Endothelial cell of umbilical vein (primary cell): ENCODE results near the gene CNMD. TPM values are rescaled to one million over a fixed set of nuclear protein-coding genes. Genes with fewer than 3 reads are reported as not detected.

Source experiments
- BruUV-seq: library from RNA; stranded (reverse); fragments of 400-500 nt; replicated peaks from 2 replicates; lab custom pipeline; 2021; lab: Mats Ljungman, UMichigan
- CTCF ChIA-PET: fragments of 300-600, 350-600 bp; sonication (Branson Sonifier 250); formaldehyde crosslinking; loops from one replicate; lab custom pipeline; 2021; ENCODE audit warnings: antibody characterized with exemption, inconsistent platforms; lab: Charles Lee
- POLR2A ChIA-PET: fragments of 300-600, 350-600 bp; sonication (Branson Sonifier 250); formaldehyde crosslinking; loops from one replicate; lab custom pipeline; 2021; ENCODE audit warnings: antibody characterized with exemption, inconsistent platforms; lab: Charles Lee
- DNase-seq: peaks from one replicate; pipeline ENCODE4 v3.0.0-alpha.2; 2011; ENCODE audit warnings: low read depth, low spot score
- FAIRE-seq: peaks from 2 replicates; lab custom pipeline; 2011; peaks lifted over from hg19 to GRCh38; lab: Jason Lieb, UNC
- H2AFZ ChIP-seq: 2 replicates; pipeline ENCODE4 v1.6.0; 2012; ENCODE audit warnings: low read depth, low read length, control low read depth, inconsistent platforms
- H3K27ac ChIP-seq: 2 replicates; pipeline ENCODE4 v1.5.1; 2011; ENCODE audit warnings: low read depth, mild to moderate bottlenecking, control low read depth, low read length, moderate library complexity; ENCODE audit not compliant: insufficient read depth
- H3K27me3 ChIP-seq, 2 experiments: 2 replicates each; pipeline versions ENCODE4 v1.6.0 to v1.6.1; 2011; ENCODE audit warnings: low read length in 2 of 2, mixed read lengths in 1 of 2; ENCODE audit not compliant: control insufficient read depth in 2 of 2, insufficient read depth in 2 of 2
- H3K36me3 ChIP-seq, 2 experiments: 2 replicates in 1 of 2; 3 replicates in 1 of 2; pipeline ENCODE4 v1.5.1; 2011; ENCODE audit warnings: low read length in 2 of 2, mild to moderate bottlenecking in 1 of 2, moderate library complexity in 1 of 2; ENCODE audit not compliant: control insufficient read depth in 2 of 2, insufficient read depth in 2 of 2; ENCODE audit errors: extremely low read depth in 1 of 2
- H3K4me1 ChIP-seq: 3 replicates; pipeline ENCODE4 v1.5.1; 2011; ENCODE audit warnings: mild to moderate bottlenecking, low read length; ENCODE audit not compliant: control insufficient read depth, insufficient read depth; ENCODE audit errors: extremely low read depth
- H3K4me2 ChIP-seq: 2 replicates; pipeline ENCODE4 v1.6.1; 2011; ENCODE audit warnings: low read length, control low read depth, mixed read lengths; ENCODE audit not compliant: insufficient read depth
- H3K4me3 ChIP-seq, 3 experiments: fragments of 200-600 bp in 1 of 3; sonication (generic), shearing (Covaris generic) in 1 of 3; replicated peaks in 1 of 3; 2 replicates each; pipeline ENCODE4 v1.5.1; 2011 to 2016; ENCODE audit warnings: control low read depth in 3 of 3, low read length in 3 of 3, mild to moderate bottlenecking in 2 of 3, inconsistent platforms in 1 of 3, low read depth in 1 of 3, moderate library complexity in 1 of 3; ENCODE audit not compliant: insufficient read depth in 1 of 3
- H3K79me2 ChIP-seq: 2 replicates; pipeline ENCODE4 v1.6.0; 2012; ENCODE audit warnings: low read length, inconsistent platforms; ENCODE audit not compliant: control insufficient read depth, insufficient read depth
- H3K9ac ChIP-seq: replicated peaks from 2 replicates; pipeline ENCODE3; 2011; ENCODE audit warnings: low read length, control low read depth; ENCODE audit not compliant: insufficient read depth; ENCODE audit errors: extremely low read depth
- H3K9me1 ChIP-seq: replicated peaks from 3 replicates; pipeline ENCODE4 v1.6.0; 2011; ENCODE audit warnings: mild to moderate bottlenecking, low read length; ENCODE audit not compliant: control insufficient read depth, insufficient read depth; ENCODE audit errors: extremely low read depth
- H3K9me3 ChIP-seq: replicated peaks from 2 replicates; pipeline ENCODE4 v1.5.1; 2012; ENCODE audit warnings: low read length, inconsistent platforms; ENCODE audit not compliant: control insufficient read depth, insufficient read depth
- H4K20me1 ChIP-seq: replicated peaks from 2 replicates; pipeline ENCODE3; 2011; ENCODE audit warnings: mild to moderate bottlenecking, low read length; ENCODE audit not compliant: control insufficient read depth, insufficient read depth; ENCODE audit errors: extremely low read depth
- CTCF ChIP-seq, 2 donors: IDR thresholded peaks; 1 replicate in 1 of 2; 2 replicates in 1 of 2; pipeline ENCODE4 v1.5.1; 2011; ENCODE audit warnings: low read length in 2 of 2, mild to moderate bottlenecking in 2 of 2, moderate library complexity in 2 of 2, control low read depth in 1 of 2, inconsistent platforms in 1 of 2, low read depth in 1 of 2; ENCODE audit not compliant: insufficient read depth in 1 of 2; ENCODE audit errors: extremely low read depth in 1 of 2
- EZH2 ChIP-seq: IDR thresholded peaks from 2 replicates; pipeline ENCODE4 v1.6.1; 2012; ENCODE audit warnings: borderline replicate concordance, low read depth, mild to moderate bottlenecking, moderate library complexity, low read length, inconsistent platforms; ENCODE audit not compliant: severe bottlenecking
- GATA2 ChIP-seq: IDR thresholded peaks from 2 replicates; pipeline ENCODE4 v1.7.0; 2011; ENCODE audit warnings: low read depth, mild to moderate bottlenecking, moderate library complexity, mixed read lengths, low read length; ENCODE audit not compliant: insufficient read length, insufficient read depth
- MYC ChIP-seq: IDR thresholded peaks from one replicate; pipeline ENCODE4 v1.6.1; 2011; ENCODE audit warnings: mild to moderate bottlenecking, low read depth, low read length
- POLR2A ChIP-seq: IDR thresholded peaks from 2 replicates; pipeline ENCODE4 v1.6.1; 2012; ENCODE audit warnings: low read depth, mild to moderate bottlenecking, control low read depth, low read length
- POLR2AphosphoS5 ChIP-seq: IDR thresholded peaks from 2 replicates; pipeline ENCODE4 v1.6.1; 2012; ENCODE audit warnings: low read depth, mild to moderate bottlenecking, control low read depth, low read length, moderate library complexity; ENCODE audit not compliant: insufficient read depth
- dilution Hi-C: fragments of 300-500 bp; cut with MboI; formaldehyde crosslinking; loops from one replicate; pipeline ENCODE4 v1.15.0; 2019; ENCODE audit warnings: low sequenced_read_pairs; ENCODE audit not compliant: extremely low pct_ligation_motif_present
- intact Hi-C: fragments of 100-400 bp; cut with micrococcal nuclease; formaldehyde crosslinking; loops from one replicate; pipeline ENCODE4 v1.10.0; 2022
- polyA plus RNA-seq, 4 experiments: library from polyadenylated mRNA; depleted of rRNA in 3 of 4; stranded (reverse) in 3 of 4; unstranded in 1 of 4; fragments of >200 nt; gene quantifications; 2 replicates each; pipeline versions ENCODE4 v1.2.1 to v1.2.3, GENCODE V29; 2011 to 2012; ENCODE audit warnings: missing spikeins in 1 of 4
- total RNA-seq: library from RNA; stranded (reverse); gene quantifications from 2 replicates; pipeline ENCODE4 v1.2.3, GENCODE V29; 2021

Gene CNMD
- total and polyA plus RNA-seq, 2 donors (not counting 3 experiments of a cell fraction or from before 2014, with no cell fraction given): not detected

- CTCF ChIA-PET: interaction anchor here (1.0 to 4.9 kb wide), 7 partner anchors 11 to 231 kb away, joined by 3 to 27 read pairs (median 10); partner anchors contain the start of gene SUGT1
- BruUV-seq: no TSS peak
- dilution Hi-C loops: no loop called here
Measured at GRCh38 chr13:52736891-52737290, 2.7 kb downstream of the CNMD start.

GRCh38 chr13:52734075-52734623, 5.5 kb downstream of the CNMD start:
- Histone ChIP-seq H3K9me1 (no peaks in the 10 kb centered on the region), H4K20me1 (no peaks in the 10 kb centered on the region), H3K36me3 (no peaks in the 10 kb centered on the region), H3K27ac (no peak overlapping the region), H3K27me3 (peaks cover 7 to 28% of the 10 kb centered on the region in 2 experiments), H3K79me2 (no peaks in the 10 kb centered on the region), H3K4me3 (no peak overlapping the region), H3K9ac (no peak overlapping the region), H2AFZ (no peak overlapping the region), H3K9me3 (no peaks in the 10 kb centered on the region), H3K4me1 (peaks cover 6% of the 10 kb centered on the region), H3K4me2 (no peak overlapping the region)
- POLR2A ChIA-PET: no interaction called here
- CTCF ChIA-PET: interaction anchor here (1.2 to 4.9 kb wide), 4 partner anchors 8 to 69 kb away, joined by 3 to 27 read pairs (median 5); no protein-coding TSS in a partner anchor
- DNase-seq: no peak
- TF ChIP-seq GATA2 (no peak), EZH2 (no peak), MYC (no peak), POLR2AphosphoS5 (no peak), POLR2A (no peak), CTCF (IDR thresholded peaks at IDR 0.05; ENCODE audit: extremely low read depth in 1 of 2, insufficient read depth in 1 of 2, low read depth in 1 of 2, low read length in 2 of 2) (no peak)
- no peak for FAIRE-seq
- intact Hi-C loops: no loop called here
- no TSS peak for BruUV-seq
- dilution Hi-C loops: no loop called here

More at GRCh38 chr13:52736891-52737290, 2.7 kb downstream of the CNMD start:
- Histone ChIP-seq H4K20me1 (no peaks in the 10 kb centered on the region), H3K36me3 (no peaks in the 10 kb centered on the region), H3K79me2 (no peaks in the 10 kb centered on the region), H3K27me3 (peaks cover 25 to 48% of the 10 kb centered on the region in 2 experiments), H3K27ac (no peak overlapping the region), H3K9me3 (no peaks in the 10 kb centered on the region), H2AFZ (no peak overlapping the region), H3K4me2 (no peak overlapping the region), H3K9ac (no peak overlapping the region), H3K9me1 (no peaks in the 10 kb centered on the region), H3K4me3 (no peak overlapping the region), H3K4me1 (peaks cover 6% of the 10 kb centered on the region)
- POLR2A ChIA-PET: no interaction called here
- intact Hi-C loops: loop anchor here (5.0 kb wide), 1 partner anchor 35 kb away; no protein-coding TSS in a partner anchor
- FAIRE-seq (no peak), DNase-seq (no peak)
- TF ChIP-seq POLR2AphosphoS5 (no peak), MYC (no peak), GATA2 (no peak), POLR2A (no peak)
